ENCODE measurements around the gene CCDC88C. TPM values are rescaled to one million over a fixed set of nuclear protein-coding genes. Genes with fewer than 3 reads are reported as not detected.

The CCDC88C gene
- total RNA-seq, 1 experiment from 2014 or later: 21.3 TPM

- ChIA-PET CTCF (no interaction called here), POLR2A (no interaction called here)
- TF ChIP-seq POLR2AphosphoS5 (IDR thresholded peaks at IDR 0.05; ENCODE audit: low read depth, low read length): no peak
- TF ChIP-seq TCF7L2 (IDR thresholded peaks at IDR 0.05; ENCODE audit: low read depth, low read length): no peak
- TF ChIP-seq CTCF (IDR thresholded peaks at IDR 0.05): no peak
- no peak for TF ChIP-seq SIN3A (IDR thresholded peaks at IDR 0.05; ENCODE audit: borderline replicate concordance, insufficient read depth, low read depth, low read length)
- TF ChIP-seq REST (IDR thresholded peaks at IDR 0.05; ENCODE audit: insufficient read depth in 1 of 2, low read depth in 2 of 2, low read length in 1 of 2): no peak
- in situ Hi-C loops (cut with HindIII; ENCODE audit: low pct_unique_long_range_greater_than_20kb, low sequenced_read_pairs) (no loop called here), intact Hi-C loops (cut with micrococcal nuclease; ENCODE audit: unreplicated experiment) (no loop called here)
- no peaks in the 10 kb centered on the region for H3K36me3 ChIP-seq (ENCODE audit: control insufficient read depth, insufficient read depth, low read length)
- H3K4me1 ChIP-seq (ENCODE audit: control insufficient read depth, insufficient read depth, low read length): no peaks in the 10 kb centered on the region
- no peak for ATAC-seq
- no peak overlapping the region for H3K27ac ChIP-seq (ENCODE audit: low read length)
- no peaks in the 10 kb centered on the region for H3K27me3 ChIP-seq (ENCODE audit: control insufficient read depth, insufficient read depth, low read length)
- H3K4me3 ChIP-seq (ENCODE audit: low read depth in 2 of 2, low read length in 2 of 2): no peak overlapping the region
- no peak for DNase-seq (ENCODE audit: low read depth, low spot score)
- no TSS peak for BruUV-seq (replicated peaks)
- H3K9me3 ChIP-seq (ENCODE audit: control insufficient read depth, insufficient read depth, low read depth, low read length): no peaks in the 10 kb centered on the region
Observed at GRCh38 chr14:91321131-91321530, 96.5 kb downstream of the CCDC88C start.

GRCh38 chr14:91320266-91320665 is 97.4 kb downstream of the CCDC88C start:
- in situ Hi-C loops (cut with HindIII; ENCODE audit: low pct_unique_long_range_greater_than_20kb, low sequenced_read_pairs): no loop called here
- Histone ChIP-seq H3K4me3 (ENCODE audit: low read depth in 2 of 2, low read length in 2 of 2) (no peak overlapping the region), H3K27me3 (ENCODE audit: control insufficient read depth, insufficient read depth, low read length) (no peaks in the 10 kb centered on the region), H3K4me1 (ENCODE audit: control insufficient read depth, insufficient read depth, low read length) (no peaks in the 10 kb centered on the region), H3K9me3 (ENCODE audit: control insufficient read depth, insufficient read depth, low read depth, low read length) (no peaks in the 10 kb centered on the region), H3K36me3 (ENCODE audit: control insufficient read depth, insufficient read depth, low read length) (no peaks in the 10 kb centered on the region), H3K27ac (ENCODE audit: low read length) (no peak overlapping the region)
- CTCF ChIA-PET: no interaction called here
- POLR2A ChIA-PET: no interaction called here
- ATAC-seq: no peak
- TF ChIP-seq REST (IDR thresholded peaks at IDR 0.05; ENCODE audit: insufficient read depth in 1 of 2, low read depth in 2 of 2, low read length in 1 of 2): no peak
- TF ChIP-seq SIN3A (IDR thresholded peaks at IDR 0.05; ENCODE audit: borderline replicate concordance, insufficient read depth, low read depth, low read length): no peak
- no peak for TF ChIP-seq POLR2AphosphoS5 (IDR thresholded peaks at IDR 0.05; ENCODE audit: low read depth, low read length)
- TF ChIP-seq TCF7L2 (IDR thresholded peaks at IDR 0.05; ENCODE audit: low read depth, low read length): no peak
- no peak for TF ChIP-seq CTCF (IDR thresholded peaks at IDR 0.05)
- intact Hi-C loops (cut with micrococcal nuclease; ENCODE audit: unreplicated experiment): no loop called here
- DNase-seq (ENCODE audit: low read depth, low spot score): no peak
- no TSS peak for BruUV-seq (replicated peaks)
